AG10803 (cell line): ENCODE data around the gene YAF2.
A peak's percentile ranks its signal among the peaks of the same experiment; 100 is the strongest.

Experiments used
- DNase-seq: peaks from one replicate; pipeline ENCODE4 v3.0.0; 2010; ENCODE audit warnings: low read depth
- H3K4me3 ChIP-seq: 2 replicates; pipeline ENCODE4 v1.5.1; 2011; ENCODE audit warnings: mild to moderate bottlenecking, low read length, control low read depth
- TF ChIP-seq, protein P1 (sequence below): conservative IDR thresholded peaks from 2 replicates; pipeline ENCODE4 v1.5.1; 2011; ENCODE audit warnings: mild to moderate bottlenecking, low read length, control low read depth, inconsistent platforms

YAF2 gene

DNA sequence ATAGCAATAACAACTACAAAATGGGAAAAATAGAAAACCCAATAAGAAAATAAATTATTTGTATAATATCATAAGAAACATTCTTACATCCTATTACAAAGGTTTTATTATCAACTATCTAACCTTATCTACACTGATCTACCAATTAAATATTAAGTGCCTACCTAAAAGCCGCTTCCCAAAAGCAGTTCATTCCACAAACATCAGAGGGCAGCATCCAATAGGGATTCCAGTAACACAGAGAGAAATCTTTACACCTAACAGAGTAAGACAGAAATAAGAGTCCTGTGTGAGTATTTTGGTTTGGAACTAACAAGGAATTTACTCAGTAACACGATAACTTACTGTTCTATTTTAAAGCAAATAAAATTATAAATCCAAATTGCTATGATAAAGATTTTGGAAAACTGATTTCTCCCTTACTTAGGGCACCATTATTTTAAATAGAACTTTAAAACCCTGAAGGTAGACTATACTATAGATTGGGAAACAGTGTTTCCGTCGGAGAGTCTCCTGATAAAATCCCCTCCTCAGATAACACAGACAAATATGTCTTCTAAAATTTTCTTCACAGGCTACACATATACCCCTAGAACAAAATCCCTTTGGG, 108.3 kb downstream of the YAF2 start:
- DNase-seq: peak; percentile 75

DNA sequence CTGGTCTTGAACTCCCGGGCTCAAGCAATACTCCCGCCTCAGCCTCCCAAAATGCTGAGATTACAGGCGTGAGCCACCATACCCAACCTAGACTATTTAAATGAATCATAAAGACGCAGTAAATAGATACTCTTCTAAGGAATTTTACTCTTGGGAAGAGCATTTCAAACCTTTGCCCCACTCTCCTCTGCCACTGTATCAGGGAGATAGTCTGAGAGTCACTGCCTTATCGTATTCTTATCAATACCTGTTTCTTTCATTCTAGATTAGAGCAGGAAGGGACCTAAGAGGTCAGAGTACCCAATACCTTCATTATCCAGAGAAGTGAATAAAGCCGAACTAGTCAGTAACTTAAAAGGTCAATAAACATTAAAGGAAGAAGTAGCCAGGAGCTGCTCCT, 109.2 kb downstream of the YAF2 start:
- TF ChIP-seq, protein P1, sequence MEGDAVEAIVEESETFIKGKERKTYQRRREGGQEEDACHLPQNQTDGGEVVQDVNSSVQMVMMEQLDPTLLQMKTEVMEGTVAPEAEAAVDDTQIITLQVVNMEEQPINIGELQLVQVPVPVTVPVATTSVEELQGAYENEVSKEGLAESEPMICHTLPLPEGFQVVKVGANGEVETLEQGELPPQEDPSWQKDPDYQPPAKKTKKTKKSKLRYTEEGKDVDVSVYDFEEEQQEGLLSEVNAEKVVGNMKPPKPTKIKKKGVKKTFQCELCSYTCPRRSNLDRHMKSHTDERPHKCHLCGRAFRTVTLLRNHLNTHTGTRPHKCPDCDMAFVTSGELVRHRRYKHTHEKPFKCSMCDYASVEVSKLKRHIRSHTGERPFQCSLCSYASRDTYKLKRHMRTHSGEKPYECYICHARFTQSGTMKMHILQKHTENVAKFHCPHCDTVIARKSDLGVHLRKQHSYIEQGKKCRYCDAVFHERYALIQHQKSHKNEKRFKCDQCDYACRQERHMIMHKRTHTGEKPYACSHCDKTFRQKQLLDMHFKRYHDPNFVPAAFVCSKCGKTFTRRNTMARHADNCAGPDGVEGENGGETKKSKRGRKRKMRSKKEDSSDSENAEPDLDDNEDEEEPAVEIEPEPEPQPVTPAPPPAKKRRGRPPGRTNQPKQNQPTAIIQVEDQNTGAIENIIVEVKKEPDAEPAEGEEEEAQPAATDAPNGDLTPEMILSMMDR: no peak
- no peak for DNase-seq
- no peak overlapping the region for H3K4me3 ChIP-seq

More for the DNA sequence above, 108.3 kb downstream of the YAF2 start:
- TF ChIP-seq, protein P1: peak; percentile 97
- H3K4me3 ChIP-seq: no peak overlapping the region

DNA sequence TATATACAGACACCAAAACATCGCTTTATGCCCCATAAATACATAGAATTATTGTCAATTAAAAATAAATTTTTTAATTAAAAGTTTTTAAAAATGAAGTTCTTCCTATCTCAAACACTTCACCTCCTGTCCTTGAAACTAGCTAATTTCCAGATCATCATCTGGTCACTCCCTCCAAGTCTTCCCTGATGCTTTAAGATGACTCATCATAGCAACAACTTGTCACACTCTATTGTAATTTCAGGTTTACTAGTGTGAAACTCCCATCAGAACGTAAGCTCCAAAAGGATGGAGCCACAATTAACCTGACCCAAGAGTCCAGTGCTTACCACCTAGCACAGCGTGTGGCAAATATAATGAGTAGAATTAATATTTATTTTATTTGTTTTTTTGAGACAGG, 109.7 kb downstream of the YAF2 start:
- no peak overlapping the region for H3K4me3 ChIP-seq
- DNase-seq: peak; percentile 28
- TF ChIP-seq, protein P1: no peak

DNA sequence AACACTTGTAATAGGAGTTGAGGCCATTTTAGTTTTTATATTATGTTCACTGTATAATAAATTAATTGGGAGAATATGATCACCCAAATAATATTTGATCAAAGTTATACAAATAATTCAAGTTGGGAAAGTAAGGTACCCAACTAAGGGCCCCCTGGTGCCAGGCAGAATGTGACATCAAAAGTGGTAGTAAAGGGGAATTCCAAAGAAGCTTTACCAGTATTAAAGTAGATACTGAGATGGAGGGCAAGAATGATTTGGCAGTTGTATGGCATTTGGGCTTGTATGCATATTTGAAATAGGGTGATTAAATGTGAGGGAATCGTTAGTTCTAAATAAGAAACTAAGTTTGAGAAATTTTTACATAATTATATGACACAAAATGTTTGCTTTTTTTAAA, 111.1 kb downstream of the YAF2 start:
- TF ChIP-seq, protein P1: no peak
- no peak overlapping the region for H3K4me3 ChIP-seq
- DNase-seq: no peak

DNA sequence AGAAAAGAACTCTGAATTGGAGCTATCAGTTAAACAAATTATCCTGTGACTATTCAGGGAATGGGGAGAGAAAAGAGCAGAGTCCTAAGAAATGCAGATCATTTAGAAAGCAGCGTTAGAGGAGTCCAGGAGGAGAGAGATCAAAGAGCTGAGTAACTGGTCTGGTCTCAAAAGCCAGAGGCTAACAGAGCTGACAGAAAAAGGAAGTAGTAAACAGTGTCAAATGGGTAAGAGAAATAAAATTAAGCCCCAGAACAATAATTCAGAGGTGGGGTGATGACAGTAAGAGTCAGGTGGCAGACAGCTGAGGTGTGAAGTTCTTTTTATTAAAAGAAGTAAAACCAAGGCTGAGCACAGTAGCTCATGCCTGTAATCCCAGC, 112.7 kb downstream of the YAF2 start:
- H3K4me3 ChIP-seq: no peak overlapping the region
- TF ChIP-seq, protein P1: no peak
- no peak for DNase-seq

DNA sequence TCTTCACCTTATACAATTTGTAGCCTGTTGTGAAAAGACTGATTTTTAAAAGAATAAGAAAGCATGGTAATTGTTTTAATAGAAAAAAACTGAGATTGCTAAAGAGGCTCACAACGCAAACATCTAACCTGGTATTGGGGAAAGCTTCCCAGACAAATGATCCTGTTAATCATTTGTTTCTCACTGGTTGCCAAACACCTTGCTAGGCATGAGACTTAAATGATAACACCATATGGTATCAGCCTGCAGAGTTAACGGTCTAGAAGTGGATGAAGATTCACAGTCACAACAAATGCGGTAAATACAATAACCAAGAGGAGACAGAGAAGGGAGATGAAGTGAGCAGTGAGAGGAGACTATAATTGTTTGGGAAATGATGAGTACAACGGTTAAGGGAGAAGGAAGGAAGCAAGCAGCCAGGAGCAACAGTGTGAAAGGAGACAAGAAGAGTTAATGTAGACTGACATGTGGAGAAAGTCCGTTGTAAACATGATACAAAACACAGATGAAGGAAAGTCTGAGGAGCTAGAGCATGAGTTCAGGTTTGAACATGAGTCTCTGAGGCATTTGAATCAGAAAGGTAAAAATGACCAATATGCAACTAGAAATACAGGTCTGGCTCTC, 113.2 kb downstream of the YAF2 start:
- no peak for DNase-seq
- TF ChIP-seq, protein P1: no peak
- H3K4me3 ChIP-seq: no peak overlapping the region

DNA sequence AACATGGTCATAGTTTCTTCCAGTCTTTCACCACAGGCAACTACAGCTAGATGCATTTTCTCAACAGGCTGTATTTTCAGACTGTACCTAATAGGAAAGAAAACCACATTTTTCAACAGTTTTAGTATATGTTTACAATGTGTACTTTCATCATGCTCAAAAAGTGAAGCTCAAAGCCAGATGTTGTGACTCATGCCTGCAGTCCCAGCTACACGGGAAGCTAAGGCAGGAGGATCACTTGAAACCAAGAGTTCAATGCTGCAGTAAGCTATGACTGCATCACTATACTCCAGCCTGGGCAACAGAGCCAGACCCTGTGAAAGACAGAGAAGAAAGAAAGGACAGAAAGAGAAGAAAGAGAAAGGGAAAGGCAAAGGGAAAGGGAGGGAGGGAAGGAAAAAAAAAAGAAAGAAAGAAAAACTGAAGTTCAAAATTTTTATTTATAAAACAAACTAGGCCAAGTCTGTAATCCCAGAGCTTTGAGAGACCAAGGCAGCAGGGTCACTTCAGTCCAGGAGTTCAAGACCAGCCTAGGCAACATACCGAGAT, 118.9 kb downstream of the YAF2 start:
- no peak overlapping the region for H3K4me3 ChIP-seq
- peak; percentile 84 for DNase-seq
- TF ChIP-seq, protein P1: no peak
